ENCODE measurements around the gene TIE1.

- TF ChIP-seq ISL1 (CRISPR knock-in tag; IDR thresholded peaks at IDR 0.05) (no peak), GLIS3 (CRISPR knock-in tag; IDR thresholded peaks at IDR 0.05) (no peak), ZFP3 (CRISPR knock-in tag; IDR thresholded peaks at IDR 0.05) (no peak), PPARA (CRISPR knock-in tag; IDR thresholded peaks at IDR 0.05; ENCODE audit: borderline replicate concordance) (no peak), SNAI2 (CRISPR knock-in tag; IDR thresholded peaks at IDR 0.05) (no peak)
Measured at GRCh38 chr1:43275826-43276620, 24.8 kb upstream of the TIE1 start.

Data from SK-N-SH treated with all-trans-retinoic acid at 6 μM for 48 hours (cell line).